ENCODE results near the gene ATP2C1. TPM values are rescaled to one million over a fixed set of nuclear protein-coding genes. Genes with fewer than 3 reads are reported as not detected.
A peak's percentile ranks its signal among the peaks of the same experiment; 100 is the strongest.
"Not testable (repeated sequence)": the region's sequence is repeated elsewhere in the genome, so short reads cannot be mapped to it uniquely, and the experiment has no call there.

Gene ATP2C1
- total and polyA plus RNA-seq, 2 of the 4 experiments (the other 2 are of a cell fraction): 41.4 to 50.2 TPM

DNA sequence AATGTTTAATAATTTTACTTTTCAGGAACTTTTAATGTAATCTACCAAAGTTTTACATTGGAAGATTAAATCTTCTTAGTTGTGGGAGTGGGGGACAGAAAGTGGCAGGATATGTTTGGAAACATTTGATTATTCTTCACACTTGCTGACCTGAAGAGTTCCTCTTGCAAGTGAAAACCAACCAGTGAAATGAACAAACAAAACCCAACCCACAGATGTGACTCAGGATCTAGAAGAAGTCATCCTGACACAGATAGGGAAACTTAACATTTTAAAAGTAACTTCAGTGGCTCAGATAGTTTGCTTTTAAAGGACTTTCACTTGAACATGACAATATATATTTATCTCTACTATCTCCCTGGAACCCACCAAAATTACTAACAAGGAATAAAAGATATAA, 77.3 kb downstream of the ATP2C1 start:
- no peak overlapping the region for H3K4me3 ChIP-seq (ENCODE audit: insufficient read depth, low read depth, low read length)
- H3K4me1 ChIP-seq (ENCODE audit: control insufficient read depth, insufficient read depth, low read length): peaks cover 4% of the 10 kb centered on the region; the same call in 1 of the 2 replicates
- H2AK5ac ChIP-seq (ENCODE audit: low read depth, low read length): no peak overlapping the region
- no peak overlapping the region for H3K9ac ChIP-seq (ENCODE audit: low read depth, low read length)
- no peaks in the 10 kb centered on the region for H3K27me3 ChIP-seq (ENCODE audit: control insufficient read depth, insufficient read depth, low read length)
- no peak overlapping the region for H3K56ac ChIP-seq (ENCODE audit: extremely low read depth, insufficient read depth, low read length)
- H3K14ac ChIP-seq (replicated peaks; ENCODE audit: low read depth, low read length): no peak overlapping the region
- POLR2A ChIA-PET (ENCODE audit: unreplicated experiment): no interaction called here
- no peak overlapping the region for H2AK9ac ChIP-seq (replicated peaks; ENCODE audit: low read depth, low read length, poor library complexity)
- TF ChIP-seq, protein P1, sequence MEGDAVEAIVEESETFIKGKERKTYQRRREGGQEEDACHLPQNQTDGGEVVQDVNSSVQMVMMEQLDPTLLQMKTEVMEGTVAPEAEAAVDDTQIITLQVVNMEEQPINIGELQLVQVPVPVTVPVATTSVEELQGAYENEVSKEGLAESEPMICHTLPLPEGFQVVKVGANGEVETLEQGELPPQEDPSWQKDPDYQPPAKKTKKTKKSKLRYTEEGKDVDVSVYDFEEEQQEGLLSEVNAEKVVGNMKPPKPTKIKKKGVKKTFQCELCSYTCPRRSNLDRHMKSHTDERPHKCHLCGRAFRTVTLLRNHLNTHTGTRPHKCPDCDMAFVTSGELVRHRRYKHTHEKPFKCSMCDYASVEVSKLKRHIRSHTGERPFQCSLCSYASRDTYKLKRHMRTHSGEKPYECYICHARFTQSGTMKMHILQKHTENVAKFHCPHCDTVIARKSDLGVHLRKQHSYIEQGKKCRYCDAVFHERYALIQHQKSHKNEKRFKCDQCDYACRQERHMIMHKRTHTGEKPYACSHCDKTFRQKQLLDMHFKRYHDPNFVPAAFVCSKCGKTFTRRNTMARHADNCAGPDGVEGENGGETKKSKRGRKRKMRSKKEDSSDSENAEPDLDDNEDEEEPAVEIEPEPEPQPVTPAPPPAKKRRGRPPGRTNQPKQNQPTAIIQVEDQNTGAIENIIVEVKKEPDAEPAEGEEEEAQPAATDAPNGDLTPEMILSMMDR (conservative IDR thresholded peaks at IDR 0.05; ENCODE audit: low read depth, low read length): no peak
- TF ChIP-seq RFX5 (IDR thresholded peaks at IDR 0.05; ENCODE audit: low read depth, low read length): no peak
- no peak for TF ChIP-seq SMC3 (IDR thresholded peaks at IDR 0.05; ENCODE audit: low read depth, low read length)
- TF ChIP-seq BHLHE40 (IDR thresholded peaks at IDR 0.05; ENCODE audit: low read depth, low read length): no peak
- no peak for TF ChIP-seq MAZ (IDR thresholded peaks at IDR 0.05; ENCODE audit: borderline replicate concordance, low read depth, low read length)
- TF ChIP-seq CHD1 (IDR thresholded peaks at IDR 0.05; ENCODE audit: low read depth, low read length): no peak
- H3K9me3 ChIP-seq (ENCODE audit: control insufficient read depth, insufficient read depth, low read length): no peaks in the 10 kb centered on the region
- no peak overlapping the region for H4K5ac ChIP-seq (ENCODE audit: low read depth, low read length)
- H3K4me2 ChIP-seq (ENCODE audit: low read depth, low read length): no peak overlapping the region
- DNase-seq (peak; percentile 58), ATAC-seq (ENCODE audit: low read depth) (peak; percentile 61; the same call in 1 of the 2 replicates)
- in situ Hi-C loops (cut with MboI; ENCODE audit: low sequenced_read_pairs) (loop anchor here (25.0 kb wide), 1 partner anchor 1466 kb away; no protein-coding TSS in a partner anchor), dilution Hi-C loops (cut with HindIII; ENCODE audit: low sequenced_read_pairs, unreplicated experiment) (no loop called here), intact Hi-C loops (cut with micrococcal nuclease) (no loop called here)
- no peak overlapping the region for H2BK15ac ChIP-seq (ENCODE audit: low read depth, low read length)
- no peak overlapping the region for H2BK5ac ChIP-seq (ENCODE audit: low read depth, low read length, poor library complexity, severe bottlenecking)
- H3K4ac ChIP-seq (ENCODE audit: low read depth, low read length): no peak overlapping the region
- H3K27ac ChIP-seq (ENCODE audit: insufficient read depth, low read length): no peak overlapping the region
- peaks cover 3 to 7% of the 10 kb centered on the region in 2 experiments; a peak in 3 of 4 replicates for H3K79me1 ChIP-seq (ENCODE audit: low read depth in 1 of 2, low read length in 2 of 2)
- H3K9me1 ChIP-seq (ENCODE audit: insufficient read depth, low read length): peaks cover 6% of the 10 kb centered on the region; the same call in 1 of the 2 replicates
- no peak overlapping the region for H4K91ac ChIP-seq (ENCODE audit: insufficient read depth, low read depth, low read length)
- no peak overlapping the region for H2BK20ac ChIP-seq (ENCODE audit: low read depth, low read length)
- H3K36me3 ChIP-seq (ENCODE audit: control insufficient read depth, insufficient read depth, low read length): peaks cover 17% of the 10 kb centered on the region
- no peak overlapping the region for H3K23ac ChIP-seq (ENCODE audit: low read depth, low read length)
- H2BK120ac ChIP-seq (ENCODE audit: low read depth, low read length): no peak overlapping the region
- no peak overlapping the region for H3K18ac ChIP-seq (ENCODE audit: low read depth, low read length)
- no peak overlapping the region for H4K8ac ChIP-seq (ENCODE audit: low read depth in 2 of 2, low read length in 2 of 2)
- CTCF ChIA-PET: no interaction called here
- H4K20me1 ChIP-seq (ENCODE audit: insufficient read depth, low read length): no peaks in the 10 kb centered on the region
- no TSS peak for BruUV-seq (replicated peaks)
- no peak overlapping the region for H2AFZ ChIP-seq (replicated peaks; ENCODE audit: low read length, poor library complexity)

GRCh38 chr3:130972592-130972991, 78.7 kb downstream of the ATP2C1 start:
- H3K27ac ChIP-seq (ENCODE audit: insufficient read depth, low read length); intact Hi-C loops (cut with micrococcal nuclease); H2BK20ac ChIP-seq (ENCODE audit: low read depth, low read length); H2BK120ac ChIP-seq (ENCODE audit: low read depth, low read length); H3K56ac ChIP-seq (ENCODE audit: extremely low read depth, insufficient read depth, low read length); H3K9me3 ChIP-seq (ENCODE audit: control insufficient read depth, insufficient read depth, low read length); H3K79me1 ChIP-seq (ENCODE audit: low read depth in 1 of 2, low read length in 2 of 2); H2BK15ac ChIP-seq (ENCODE audit: low read depth, low read length); H2AK5ac ChIP-seq (ENCODE audit: low read depth, low read length); dilution Hi-C loops (cut with HindIII; ENCODE audit: low sequenced_read_pairs, unreplicated experiment); H3K4ac ChIP-seq (ENCODE audit: low read depth, low read length); CTCF ChIA-PET; H3K23ac ChIP-seq (ENCODE audit: low read depth, low read length); H3K4me1 ChIP-seq (ENCODE audit: control insufficient read depth, insufficient read depth, low read length); H3K14ac ChIP-seq (replicated peaks; ENCODE audit: low read depth, low read length); ATAC-seq (ENCODE audit: low read depth); BruUV-seq (replicated peaks); H3K27me3 ChIP-seq (ENCODE audit: control insufficient read depth, insufficient read depth, low read length); H2AFZ ChIP-seq (replicated peaks; ENCODE audit: low read length, poor library complexity); H3K4me2 ChIP-seq (ENCODE audit: low read depth, low read length); POLR2A ChIA-PET (ENCODE audit: unreplicated experiment); H2AK9ac ChIP-seq (replicated peaks; ENCODE audit: low read depth, low read length, poor library complexity); H3K9ac ChIP-seq (ENCODE audit: low read depth, low read length); H4K91ac ChIP-seq (ENCODE audit: insufficient read depth, low read depth, low read length); H3K4me3 ChIP-seq (ENCODE audit: insufficient read depth, low read depth, low read length); H4K5ac ChIP-seq (ENCODE audit: low read depth, low read length); H4K20me1 ChIP-seq (ENCODE audit: insufficient read depth, low read length); H3K9me1 ChIP-seq (ENCODE audit: insufficient read depth, low read length); H2BK5ac ChIP-seq (ENCODE audit: low read depth, low read length, poor library complexity, severe bottlenecking); H4K8ac ChIP-seq (ENCODE audit: low read depth in 2 of 2, low read length in 2 of 2); DNase-seq; H3K18ac ChIP-seq (ENCODE audit: low read depth, low read length): not testable (repeated sequence)
- in situ Hi-C loops (cut with MboI; ENCODE audit: low sequenced_read_pairs): loop anchor here (25.0 kb wide), 1 partner anchor 1465 kb away; no protein-coding TSS in a partner anchor
- peaks cover 21% of the 10 kb centered on the region for H3K36me3 ChIP-seq (ENCODE audit: control insufficient read depth, insufficient read depth, low read length)
- no CpG with 5 or more reads among the region's 2 CpGs for WGBS, 2 experiments (ENCODE audit: extremely low coverage in 2 of 2, insufficient read length in 1 of 2)

Measured in IMR-90 (cell line).